Gastrocnemius medialis (tissue), 4 donors: ENCODE data around the gene GHRH. TPM values are rescaled to one million over a fixed set of nuclear protein-coding genes. Genes with fewer than 3 reads are reported as not detected.

Experiments used
- ATAC-seq, 2 donors: fragments of 150-250 bp; one replicate each; pipeline ENCODE4 v1.9.1; 2016
- DNase-seq, 2 donors: peaks; one replicate each; pipeline ENCODE4 v3.0.0-alpha.2; 2019
- H3K27ac ChIP-seq, 4 donors: fragments of 200-600 bp; sonication (generic); 1 replicate in 1 of 4; 2 replicates in 3 of 4; pipeline ENCODE4 v1.5.1; 2016 to 2018; ENCODE audit warnings: mild to moderate bottlenecking in 2 of 4, moderate library complexity in 1 of 4
- H3K27me3 ChIP-seq, 3 donors: fragments of 200-600 bp; sonication (generic) in 2 of 3; 1 replicate in 1 of 3; 2 replicates in 2 of 3; pipeline versions ENCODE4 v1.5.1 to v1.6.0; 2016 to 2019; ENCODE audit warnings: mild to moderate bottlenecking in 1 of 3, moderate library complexity in 1 of 3
- H3K36me3 ChIP-seq, 2 donors: fragments of 200-600 bp; sonication (generic) in 1 of 2; one replicate each; pipeline ENCODE4 v1.5.1; 2017 to 2018
- H3K4me1 ChIP-seq, 2 donors: fragments of 200-600 bp; sonication (generic) in 1 of 2; one replicate each; pipeline ENCODE4 v1.5.1; 2016 to 2017; ENCODE audit warnings: mild to moderate bottlenecking in 2 of 2
- H3K4me3 ChIP-seq, 4 donors: fragments of 200-600 bp; sonication (generic) in 3 of 4; 1 replicate in 1 of 4; 2 replicates in 3 of 4; pipeline ENCODE4 v1.5.1; 2016 to 2019; ENCODE audit warnings: mild to moderate bottlenecking in 2 of 4
- H3K9me3 ChIP-seq, 3 donors: fragments of 200-600 bp; sonication (generic) in 2 of 3; 1 replicate in 1 of 3; 2 replicates in 2 of 3; pipeline ENCODE4 v1.5.1; 2016 to 2019
- POLR2A ChIP-seq, 2 donors: fragments of 450-650 bp; IDR thresholded peaks; one replicate each; pipeline ENCODE4 v1.6.1; 2017; ENCODE audit warnings: antibody characterized with exemption in 2 of 2, mild to moderate bottlenecking in 2 of 2, moderate library complexity in 2 of 2
- in situ Hi-C, 4 donors: fragments of 200-750 bp; cut with MboI; loops; one replicate each; pipeline versions ENCODE4 v1.15.0 to v1.8.0; 2017; ENCODE audit warnings: low sequenced_read_pairs in 4 of 4
- intact Hi-C: fragments of 100-400 bp; cut with DNase I; formaldehyde crosslinking; loops from one replicate; pipeline ENCODE4 v1.15.1; 2023; ENCODE audit warnings: low total_unique reads
- total RNA-seq, 4 donors: library from RNA; depleted of rRNA; stranded (reverse); fragments of >200 nt; gene quantifications; one replicate each; pipeline versions ENCODE4 v1.1.0 to v1.2.3, GENCODE V29; 2016
- TF ChIP-seq, protein P1 (sequence below), 5 experiments: fragments of 450-650 bp in 3 of 5; fragments of 200-600 bp in 2 of 5; sonication (generic) in 2 of 5; IDR thresholded peaks in 4 of 5; conservative IDR thresholded peaks in 1 of 5; 1 replicate in 4 of 5; 2 replicates in 1 of 5; pipeline ENCODE4 v1.5.1; 2016 to 2019; ENCODE audit warnings: antibody characterized with exemption in 5 of 5, mild to moderate bottlenecking in 3 of 5, moderate library complexity in 3 of 5

The GHRH gene
- total RNA-seq, 4 donors from 2014 or later = not detected

DNA sequence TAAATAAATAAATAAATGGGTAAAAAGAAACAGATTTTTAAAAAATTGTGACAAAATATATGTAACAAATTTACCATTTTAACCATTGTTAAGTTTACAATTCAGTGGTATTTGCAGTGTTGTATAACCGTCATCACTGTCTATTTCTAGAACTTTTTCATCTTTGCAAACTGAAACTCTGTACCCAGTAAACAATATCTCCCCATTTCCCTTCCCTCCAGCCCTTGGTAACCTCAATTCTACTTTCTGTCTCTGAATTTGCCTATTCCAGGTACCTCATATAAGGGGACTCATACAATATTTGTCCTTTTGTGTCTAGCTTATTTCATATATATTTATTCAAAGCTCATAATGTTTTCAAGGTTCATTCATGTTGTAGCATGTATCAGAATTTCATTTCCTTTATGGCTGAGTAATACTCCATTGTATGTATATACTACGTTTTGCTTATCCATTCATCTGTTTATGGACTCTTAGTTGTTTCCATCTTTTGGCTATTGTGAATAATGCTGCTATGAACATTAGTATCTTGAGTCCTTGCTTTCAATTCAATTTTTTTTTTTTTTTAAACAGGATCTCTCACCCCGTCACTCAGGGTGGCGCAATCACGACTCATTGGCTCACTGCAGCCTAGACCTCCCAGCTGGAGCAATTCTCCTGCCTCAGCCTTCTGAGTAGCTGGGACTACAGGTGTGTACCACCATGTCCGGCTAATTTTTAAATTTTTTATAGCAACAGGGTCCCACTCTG is 36.8 kb upstream of the GHRH start:
- Histone ChIP-seq H3K4me3 (no peak overlapping the region), H3K9me3 (no peaks in the 10 kb centered on the region), H3K27ac (peak overlapping the region in 2 of 4 donors; percentile 38 to 50), H3K4me1 (peaks cover 30 to 31% of the 10 kb centered on the region in 2 donors), H3K27me3 (no peaks in the 10 kb centered on the region), H3K36me3 (peaks cover 0 to 23% of the 10 kb centered on the region in 2 donors)
- intact Hi-C loops = no loop called here
- DNase-seq (no peak), ATAC-seq (no peak)
- TF ChIP-seq POLR2A (IDR thresholded peaks at IDR 0.05) = no peak
- in situ Hi-C loops = no loop called here

DNA sequence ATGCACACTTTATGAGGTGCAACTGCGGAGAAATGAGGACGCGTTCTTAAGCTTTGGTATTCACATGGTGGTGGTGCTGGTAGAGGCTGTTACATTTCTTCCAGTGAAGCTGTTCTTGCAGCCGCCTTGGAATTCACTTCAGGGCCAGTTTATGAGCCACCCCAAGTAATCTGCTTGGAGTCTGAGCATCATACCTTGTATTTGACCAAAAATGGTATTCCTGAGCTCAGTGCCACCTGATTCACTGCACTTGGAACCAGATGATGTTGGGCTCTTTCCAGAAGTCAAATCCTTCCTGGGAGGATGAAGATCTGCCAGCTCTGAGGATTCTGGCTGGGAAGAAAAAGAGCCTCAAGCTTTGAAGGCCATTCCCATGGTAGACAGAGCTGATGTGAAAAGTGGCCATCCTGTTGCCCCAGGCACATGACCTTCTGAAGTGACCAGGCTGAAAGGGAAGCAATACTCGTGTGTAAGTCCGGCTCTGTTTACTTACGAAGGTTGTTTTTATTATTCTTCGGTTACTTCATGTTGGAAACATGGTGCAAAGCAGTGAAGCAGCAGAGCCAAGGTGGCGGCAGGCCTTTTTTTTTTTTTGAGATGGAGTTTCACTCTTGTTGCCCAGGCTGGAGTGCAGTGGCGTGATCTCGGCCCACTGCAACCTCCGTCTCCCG is 35.6 kb upstream of the GHRH start:
- peaks cover 30 to 31% of the 10 kb centered on the region in 2 donors for H3K4me1 ChIP-seq

DNA sequence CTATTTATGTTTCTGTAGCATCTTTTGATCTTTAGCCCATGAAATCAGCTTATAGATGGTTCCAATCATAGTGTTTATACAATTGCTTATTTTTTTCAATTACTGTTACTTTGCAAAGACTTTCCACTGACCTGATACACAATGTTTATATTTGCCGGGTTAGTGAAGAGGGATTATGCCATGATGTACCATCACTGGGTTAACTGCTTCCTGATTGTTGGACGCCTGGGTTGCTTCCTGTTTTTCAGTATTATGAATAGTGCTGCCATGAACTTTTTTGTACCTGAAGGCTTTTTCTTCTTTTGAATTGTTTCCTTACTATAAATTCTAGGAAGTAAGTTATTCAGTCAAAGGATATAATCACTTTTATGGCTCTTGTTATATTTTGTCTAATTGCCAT is 34.8 kb upstream of the GHRH start:
- peaks cover 30 to 31% of the 10 kb centered on the region in 2 donors for H3K4me1 ChIP-seq
- in situ Hi-C loops = no loop called here
- H3K27me3 ChIP-seq = no peaks in the 10 kb centered on the region
- H3K27ac ChIP-seq = peak overlapping the region in 1 of 4 donors; percentile 39
- DNase-seq = no peak
- TF ChIP-seq, protein P1, sequence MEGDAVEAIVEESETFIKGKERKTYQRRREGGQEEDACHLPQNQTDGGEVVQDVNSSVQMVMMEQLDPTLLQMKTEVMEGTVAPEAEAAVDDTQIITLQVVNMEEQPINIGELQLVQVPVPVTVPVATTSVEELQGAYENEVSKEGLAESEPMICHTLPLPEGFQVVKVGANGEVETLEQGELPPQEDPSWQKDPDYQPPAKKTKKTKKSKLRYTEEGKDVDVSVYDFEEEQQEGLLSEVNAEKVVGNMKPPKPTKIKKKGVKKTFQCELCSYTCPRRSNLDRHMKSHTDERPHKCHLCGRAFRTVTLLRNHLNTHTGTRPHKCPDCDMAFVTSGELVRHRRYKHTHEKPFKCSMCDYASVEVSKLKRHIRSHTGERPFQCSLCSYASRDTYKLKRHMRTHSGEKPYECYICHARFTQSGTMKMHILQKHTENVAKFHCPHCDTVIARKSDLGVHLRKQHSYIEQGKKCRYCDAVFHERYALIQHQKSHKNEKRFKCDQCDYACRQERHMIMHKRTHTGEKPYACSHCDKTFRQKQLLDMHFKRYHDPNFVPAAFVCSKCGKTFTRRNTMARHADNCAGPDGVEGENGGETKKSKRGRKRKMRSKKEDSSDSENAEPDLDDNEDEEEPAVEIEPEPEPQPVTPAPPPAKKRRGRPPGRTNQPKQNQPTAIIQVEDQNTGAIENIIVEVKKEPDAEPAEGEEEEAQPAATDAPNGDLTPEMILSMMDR (IDR thresholded peaks at IDR 0.05 in 4 of 5, conservative IDR thresholded peaks at IDR 0.05 in 1 of 5) = no peak
- TF ChIP-seq POLR2A (IDR thresholded peaks at IDR 0.05) = no peak
- no peak for ATAC-seq
- no peak overlapping the region for H3K4me3 ChIP-seq
- no peaks in the 10 kb centered on the region for H3K9me3 ChIP-seq
- intact Hi-C loops = no loop called here
- peaks cover 0 to 3% of the 10 kb centered on the region in 2 donors for H3K36me3 ChIP-seq

More for the DNA sequence above, 35.6 kb upstream of the GHRH start:
- Histone ChIP-seq H3K36me3 (peaks cover 0 to 11% of the 10 kb centered on the region in 2 donors), H3K27me3 (no peaks in the 10 kb centered on the region), H3K27ac (peak overlapping the region; percentile 38 to 58 (median 44)), H3K9me3 (no peaks in the 10 kb centered on the region), H3K4me3 (no peak overlapping the region)
- ATAC-seq (peak; percentile 34 to 54), DNase-seq (no peak)
- intact Hi-C loops = no loop called here
- TF ChIP-seq, protein P1 (IDR thresholded peaks at IDR 0.05 in 4 of 5, conservative IDR thresholded peaks at IDR 0.05 in 1 of 5) = no peak
- TF ChIP-seq POLR2A (IDR thresholded peaks at IDR 0.05) = no peak
- in situ Hi-C loops = no loop called here

DNA sequence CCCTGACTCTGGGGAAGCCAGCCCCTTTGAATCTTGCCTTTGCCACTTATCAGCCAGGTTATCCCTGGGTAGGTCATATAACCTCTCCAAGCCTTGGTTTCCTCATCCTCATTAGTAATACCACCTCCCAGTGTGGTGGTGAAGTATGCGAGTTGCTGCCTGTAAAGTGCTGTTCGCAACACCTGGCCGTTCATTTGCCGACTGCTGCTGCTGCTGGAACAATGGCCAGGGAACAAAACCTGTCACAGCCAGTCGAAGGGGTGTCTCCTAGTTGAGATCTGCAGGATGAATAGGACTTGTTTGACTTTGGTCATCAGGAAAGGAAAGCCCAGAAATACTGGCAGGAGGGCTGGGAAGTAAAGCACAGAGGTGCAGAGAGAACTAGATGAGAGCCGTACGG is 34.0 kb upstream of the GHRH start:
- no peaks in the 10 kb centered on the region for H3K36me3 ChIP-seq
- H3K4me1 ChIP-seq = peaks cover 32 to 35% of the 10 kb centered on the region in 2 donors
- no peak for DNase-seq
- intact Hi-C loops (no loop called here), in situ Hi-C loops (no loop called here)
- H3K9me3 ChIP-seq = no peaks in the 10 kb centered on the region
- TF ChIP-seq POLR2A (IDR thresholded peaks at IDR 0.05) = no peak
- TF ChIP-seq, protein P1 (IDR thresholded peaks at IDR 0.05 in 4 of 5, conservative IDR thresholded peaks at IDR 0.05 in 1 of 5) = no peak
- ATAC-seq = no peak
- H3K27ac ChIP-seq = peak overlapping the region; percentile 4 to 51 (median 13)
- H3K27me3 ChIP-seq = no peaks in the 10 kb centered on the region
- H3K4me3 ChIP-seq = no peak overlapping the region

DNA sequence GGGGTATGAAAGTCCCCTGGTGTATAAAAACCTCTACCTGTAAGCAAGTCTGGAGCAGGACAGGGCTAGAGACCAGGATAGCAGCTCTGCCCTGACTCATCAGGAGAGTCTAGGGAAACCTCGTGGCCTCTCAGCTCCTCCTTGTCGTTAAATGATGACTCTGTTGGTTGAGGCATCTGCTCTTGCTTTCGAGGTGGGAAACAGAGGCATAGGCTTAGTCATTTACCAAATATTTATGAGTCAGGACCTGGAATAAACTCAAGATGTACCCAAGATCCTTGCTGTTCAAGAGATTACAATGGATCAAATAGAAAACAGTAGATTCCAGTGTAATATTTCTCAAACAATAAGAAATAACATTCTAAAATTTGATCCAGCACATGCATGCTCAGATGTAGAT is 33.4 kb upstream of the GHRH start:
- no peaks in the 10 kb centered on the region for H3K9me3 ChIP-seq
- in situ Hi-C loops (no loop called here), intact Hi-C loops (no loop called here)
- H3K36me3 ChIP-seq = no peaks in the 10 kb centered on the region
- TF ChIP-seq, protein P1 (IDR thresholded peaks at IDR 0.05 in 4 of 5, conservative IDR thresholded peaks at IDR 0.05 in 1 of 5) = no peak
- no peak for TF ChIP-seq POLR2A (IDR thresholded peaks at IDR 0.05)
- ATAC-seq = peak; percentile 80 to 92
- peak overlapping the region; percentile 4 to 51 (median 23) for H3K27ac ChIP-seq
- DNase-seq = peak in 1 of 2 donors; percentile 37
- H3K4me1 ChIP-seq = peaks cover 37 to 41% of the 10 kb centered on the region in 2 donors
- H3K27me3 ChIP-seq = no peaks in the 10 kb centered on the region
- no peak overlapping the region for H3K4me3 ChIP-seq
